ENCODE results near the gene TRPM6.

DNA sequence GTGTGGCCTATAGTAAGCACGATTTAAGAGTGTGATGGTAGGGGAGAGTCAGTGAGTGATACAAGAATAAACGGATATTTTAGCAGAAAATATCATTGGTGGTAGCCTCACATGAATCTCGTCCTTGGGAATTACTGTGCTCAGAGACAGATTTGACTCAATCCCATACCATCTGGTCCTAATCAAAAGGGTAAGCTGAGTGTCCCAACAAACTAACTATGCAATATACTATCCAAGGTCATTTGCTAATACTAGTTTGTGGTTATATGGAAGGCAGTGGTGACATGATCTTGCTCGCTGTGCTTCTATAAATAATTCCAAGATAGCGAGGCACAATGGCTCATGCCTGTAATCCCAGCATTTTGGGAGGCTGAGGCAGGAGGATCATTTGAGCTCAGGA, 103.2 kb downstream of the TRPM6 start:
- no peak for TF ChIP-seq EGR1 (IDR thresholded peaks at IDR 0.05)
- no peak for TF ChIP-seq EP300 (IDR thresholded peaks at IDR 0.05; ENCODE audit: borderline replicate concordance)
- no peak for TF ChIP-seq MAX (IDR thresholded peaks at IDR 0.05)
- TF ChIP-seq, protein P1, sequence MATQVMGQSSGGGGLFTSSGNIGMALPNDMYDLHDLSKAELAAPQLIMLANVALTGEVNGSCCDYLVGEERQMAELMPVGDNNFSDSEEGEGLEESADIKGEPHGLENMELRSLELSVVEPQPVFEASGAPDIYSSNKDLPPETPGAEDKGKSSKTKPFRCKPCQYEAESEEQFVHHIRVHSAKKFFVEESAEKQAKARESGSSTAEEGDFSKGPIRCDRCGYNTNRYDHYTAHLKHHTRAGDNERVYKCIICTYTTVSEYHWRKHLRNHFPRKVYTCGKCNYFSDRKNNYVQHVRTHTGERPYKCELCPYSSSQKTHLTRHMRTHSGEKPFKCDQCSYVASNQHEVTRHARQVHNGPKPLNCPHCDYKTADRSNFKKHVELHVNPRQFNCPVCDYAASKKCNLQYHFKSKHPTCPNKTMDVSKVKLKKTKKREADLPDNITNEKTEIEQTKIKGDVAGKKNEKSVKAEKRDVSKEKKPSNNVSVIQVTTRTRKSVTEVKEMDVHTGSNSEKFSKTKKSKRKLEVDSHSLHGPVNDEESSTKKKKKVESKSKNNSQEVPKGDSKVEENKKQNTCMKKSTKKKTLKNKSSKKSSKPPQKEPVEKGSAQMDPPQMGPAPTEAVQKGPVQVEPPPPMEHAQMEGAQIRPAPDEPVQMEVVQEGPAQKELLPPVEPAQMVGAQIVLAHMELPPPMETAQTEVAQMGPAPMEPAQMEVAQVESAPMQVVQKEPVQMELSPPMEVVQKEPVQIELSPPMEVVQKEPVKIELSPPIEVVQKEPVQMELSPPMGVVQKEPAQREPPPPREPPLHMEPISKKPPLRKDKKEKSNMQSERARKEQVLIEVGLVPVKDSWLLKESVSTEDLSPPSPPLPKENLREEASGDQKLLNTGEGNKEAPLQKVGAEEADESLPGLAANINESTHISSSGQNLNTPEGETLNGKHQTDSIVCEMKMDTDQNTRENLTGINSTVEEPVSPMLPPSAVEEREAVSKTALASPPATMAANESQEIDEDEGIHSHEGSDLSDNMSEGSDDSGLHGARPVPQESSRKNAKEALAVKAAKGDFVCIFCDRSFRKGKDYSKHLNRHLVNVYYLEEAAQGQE (IDR thresholded peaks at IDR 0.05; ENCODE audit: low read depth), result no peak

Measured in Ishikawa (cell line).